Breast epithelium (tissue), 4 donors: ENCODE data around the gene LRRIQ4. TPM values are rescaled to one million over a fixed set of nuclear protein-coding genes. Genes with fewer than 3 reads are reported as not detected.
A peak's percentile ranks its signal among the peaks of the same experiment; 100 is the strongest.

Source experiments
- DNase-seq, 2 donors: peaks; one replicate each; pipeline ENCODE4 v3.0.0-alpha.2; 2019; ENCODE audit warnings: low spot score in 2 of 2
- H3K27ac ChIP-seq, 2 donors: fragments of 200-600 bp; sonication (generic) in 1 of 2; one replicate each; pipeline ENCODE4 v1.5.1; 2016 to 2019; ENCODE audit warnings: mild to moderate bottlenecking in 1 of 2
- H3K27me3 ChIP-seq, 2 donors: fragments of 200-600 bp; sonication (generic) in 1 of 2; one replicate each; pipeline versions ENCODE4 v1.5.1 to v1.6.0; 2017 to 2019; ENCODE audit warnings: control low read depth in 1 of 2, mild to moderate bottlenecking in 1 of 2
- H3K36me3 ChIP-seq: fragments of 200-600 bp; one replicate; pipeline ENCODE4 v1.5.1; 2019
- H3K4me1 ChIP-seq, 2 donors: fragments of 200-600 bp; sonication (generic); one replicate each; pipeline ENCODE4 v1.5.1; 2016 to 2019; ENCODE audit warnings: control low read depth in 1 of 2
- H3K4me3 ChIP-seq, 3 donors: fragments of 200-600 bp; sonication (generic); 1 replicate in 2 of 3; 2 replicates in 1 of 3; pipeline ENCODE4 v1.5.1; 2016 to 2019; ENCODE audit warnings: mild to moderate bottlenecking in 3 of 3, moderate library complexity in 2 of 3
- H3K9me3 ChIP-seq, 2 donors: fragments of 200-600 bp; sonication (generic) in 1 of 2; one replicate each; pipeline ENCODE4 v1.5.1; 2016 to 2019; ENCODE audit warnings: control low read depth in 1 of 2
- CTCF ChIP-seq, 3 donors: fragments of 450-650 bp; IDR thresholded peaks; one replicate each; pipeline ENCODE4 v1.5.1; 2016 to 2017; ENCODE audit warnings: antibody characterized with exemption in 3 of 3, mild to moderate bottlenecking in 3 of 3, moderate library complexity in 3 of 3
- POLR2A ChIP-seq: fragments of 450-650 bp; IDR thresholded peaks from one replicate; pipeline ENCODE4 v1.6.1; 2016; ENCODE audit warnings: antibody characterized with exemption, mild to moderate bottlenecking, moderate library complexity
- POLR2AphosphoS5 ChIP-seq, 3 donors: sonication (generic); formaldehyde crosslinking; IDR thresholded peaks; one replicate each; pipeline ENCODE4 v1.6.1; 2017; ENCODE audit warnings: antibody characterized with exemption in 3 of 3
- intact Hi-C: fragments of 100-400 bp; cut with DNase I; formaldehyde crosslinking; loops from one replicate; pipeline ENCODE4 v1.15.1; 2023; ENCODE audit warnings: low total_unique reads
- total RNA-seq, 3 donors: library from RNA; depleted of rRNA; stranded (reverse); fragments of >200 nt; gene quantifications; one replicate each; pipeline ENCODE4 v1.1.0, GENCODE V29; 2016

The LRRIQ4 gene
- total RNA-seq, 3 donors from 2014 or later: 0.15 TPM; not detected in 2

- peak; percentile 52 to 58 for DNase-seq
- TF ChIP-seq POLR2AphosphoS5 (IDR thresholded peaks at IDR 0.05) (no peak), POLR2A (no peak), CTCF (IDR thresholded peaks at IDR 0.05) (no peak)
- no peak overlapping the region for H3K27ac ChIP-seq
- H3K4me3 ChIP-seq: no peak overlapping the region
- no peaks in the 10 kb centered on the region for H3K27me3 ChIP-seq
- intact Hi-C loops: no loop called here
- H3K9me3 ChIP-seq: no peaks in the 10 kb centered on the region
- H3K4me1 ChIP-seq: no peaks in the 10 kb centered on the region
- no peaks in the 10 kb centered on the region for H3K36me3 ChIP-seq
Observed at GRCh38 chr3:169886671-169887070, 74.0 kb downstream of the LRRIQ4 start.

Other genes with a start within 250 kb of the LRRIQ4 start
- 10 to 100 TPM in 2 of 3 donors, 1 to 10 TPM in 1; 7.5 to 21.6 (median 13.9) TPM for gene MECOM, start 149.2 kb upstream of the LRRIQ4 start, total RNA-seq
- 100 to 1,000 TPM; 125 to 194 (median 179) TPM for gene TERC, start 47.8 kb upstream of the LRRIQ4 start, total RNA-seq
- gene ACTRT3, start 43.3 kb upstream of the LRRIQ4 start, total RNA-seq: 1 to 10 TPM; 1.5 to 4.6 (median 3.3) TPM
- 10 to 100 TPM; 16.0 to 29.0 (median 18.7) TPM for gene MYNN, start 39.5 kb upstream of the LRRIQ4 start, total RNA-seq
- 1 to 10 TPM; 1.0 to 6.4 (median 4.9) TPM for gene LRRC34, start within 50 bp of the LRRIQ4 start, total RNA-seq
- gene LRRC31, start 57.1 kb downstream of the LRRIQ4 start, total RNA-seq: 1 to 10 TPM in 1 of 3 donors, under 1 TPM in 1, not detected in 1; 0.29 to 7.5 TPM
- under 1 TPM in 1 of 3 donors, not detected in 2; under 0.01 TPM for gene SAMD7, start 98.7 kb downstream of the LRRIQ4 start, total RNA-seq
- 100 to 1,000 TPM in 1 of 3 donors, 10 to 100 TPM in 2; 55.1 to 101 (median 56.1) TPM for gene SEC62, start 153.9 kb downstream of the LRRIQ4 start, total RNA-seq
- gene GPR160, start 225.1 kb downstream of the LRRIQ4 start, total RNA-seq: 10 to 100 TPM in 2 of 3 donors, 1 to 10 TPM in 1; 4.2 to 31.9 (median 27.9) TPM